ENCODE results near the gene AHCTF1.
"Not testable (repeated sequence)": the region's sequence is repeated elsewhere in the genome, so short reads cannot be mapped to it uniquely, and the experiment has no call there.

The AHCTF1 gene

GRCh38 chr1:246837418-246838117, 94.2 kb downstream of the AHCTF1 start:
- no peak for DNase-seq (ENCODE audit: low spot score)

GRCh38 chr1:246836209-246836966, 95.4 kb downstream of the AHCTF1 start:
- DNase-seq (ENCODE audit: low spot score) = no peak

- DNase-seq (ENCODE audit: low spot score) = no peak
These were observed 100.2 kb downstream of the AHCTF1 start for GRCh38 chr1:246831543-246831942.

GRCh38 chr1:246828818-246829217, 102.9 kb downstream of the AHCTF1 start:
- DNase-seq (ENCODE audit: low spot score) = no peak

- no peak for DNase-seq (ENCODE audit: low spot score)
These were observed 104.4 kb downstream of the AHCTF1 start for GRCh38 chr1:246827396-246827795.

- no peak for DNase-seq (ENCODE audit: low spot score)
These were observed 106.1 kb downstream of the AHCTF1 start for GRCh38 chr1:246825557-246826175.

GRCh38 chr1:246824541-246824940, 107.2 kb downstream of the AHCTF1 start:
- no peak for DNase-seq (ENCODE audit: low spot score)

GRCh38 chr1:246822154-246822553, 109.6 kb downstream of the AHCTF1 start:
- DNase-seq (ENCODE audit: low spot score) = not testable (repeated sequence)

- no peak for DNase-seq (ENCODE audit: low spot score)
These were observed 111.1 kb downstream of the AHCTF1 start for GRCh38 chr1:246820666-246821065.

- DNase-seq (ENCODE audit: low spot score) = not testable (repeated sequence)
These were observed 114.0 kb downstream of the AHCTF1 start for GRCh38 chr1:246817778-246818177.

- DNase-seq (ENCODE audit: low spot score) = no peak
These were observed 116.0 kb downstream of the AHCTF1 start for GRCh38 chr1:246815693-246816270.

- DNase-seq (ENCODE audit: low spot score) = no peak
These were observed 116.9 kb downstream of the AHCTF1 start for GRCh38 chr1:246814890-246815289.

- DNase-seq (ENCODE audit: low spot score) = not testable (repeated sequence)
These were observed 118.4 kb downstream of the AHCTF1 start for GRCh38 chr1:246813325-246813724.

- no peak for DNase-seq (ENCODE audit: low spot score)
These were observed 119.8 kb downstream of the AHCTF1 start for GRCh38 chr1:246811985-246812384.

- no peak for DNase-seq (ENCODE audit: low spot score)
These were observed 122.3 kb downstream of the AHCTF1 start for GRCh38 chr1:246809473-246809872.

- no peak for DNase-seq (ENCODE audit: low spot score)
These were observed 126.5 kb downstream of the AHCTF1 start for GRCh38 chr1:246805135-246805716.

GRCh38 chr1:246803883-246804282, 127.9 kb downstream of the AHCTF1 start:
- no peak for DNase-seq (ENCODE audit: low spot score)

GRCh38 chr1:246803373-246803772, 128.4 kb downstream of the AHCTF1 start:
- no peak for DNase-seq (ENCODE audit: low spot score)

GRCh38 chr1:246801241-246802020, 130.3 kb downstream of the AHCTF1 start:
- DNase-seq (ENCODE audit: low spot score) = no peak

GRCh38 chr1:246800756-246801155, 131.0 kb downstream of the AHCTF1 start:
- no peak for DNase-seq (ENCODE audit: low spot score)

- DNase-seq (ENCODE audit: low spot score) = no peak
These were observed 131.4 kb downstream of the AHCTF1 start for GRCh38 chr1:246800356-246800755.
